ENCODE data around the gene KRT13. TPM values are rescaled to one million over a fixed set of nuclear protein-coding genes. Genes with fewer than 3 reads are reported as not detected.
A peak's percentile ranks its signal among the peaks of the same experiment; 100 is the strongest.

The KRT13 gene
- total and polyA plus RNA-seq, 11 donors = 0.31 to 4.1 TPM; not detected in 9

- WGBS, 4 donors = 48 to 56% (median 51%) methylated on average over 8 to 15 of the region's 15 CpGs
- H3K27me3 ChIP-seq = peaks cover 0 to 48% (median 18%) of the 10 kb centered on the region in 9 donors
Observed at GRCh38 chr17:41535764-41536481, 30.5 kb upstream of the KRT13 start.

GRCh38 chr17:41534899-41535546 lies 29.6 kb upstream of the KRT13 start:
- H3K27ac ChIP-seq = no peak overlapping the region
- intact Hi-C loops (cut with DNase I) = no loop called here
- no peaks in the 10 kb centered on the region for H3K36me3 ChIP-seq
- WGBS, 4 donors = 69 to 72% (median 70%) methylated on average over 7 of the region's 7 CpGs
- no peaks in the 10 kb centered on the region for H3K4me1 ChIP-seq
- ATAC-seq (no peak), DNase-seq (peak in 1 of 5 donors; percentile 28)
- peaks cover 0 to 56% (median 27%) of the 10 kb centered on the region in 9 donors for H3K27me3 ChIP-seq
- TF ChIP-seq POLR2A (IDR thresholded peaks at IDR 0.05) = no peak
- TF ChIP-seq CTCF (IDR thresholded peaks at IDR 0.05) = no peak
- H3K4me3 ChIP-seq = no peak overlapping the region
- no peaks in the 10 kb centered on the region for H3K9me3 ChIP-seq

More at GRCh38 chr17:41535764-41536481, 30.5 kb upstream of the KRT13 start:
- TF ChIP-seq CTCF (IDR thresholded peaks at IDR 0.05) (no peak), POLR2A (IDR thresholded peaks at IDR 0.05) (no peak)
- Histone ChIP-seq H3K9me3 (no peaks in the 10 kb centered on the region), H3K36me3 (no peaks in the 10 kb centered on the region), H3K27ac (no peak overlapping the region), H3K4me1 (no peaks in the 10 kb centered on the region), H3K4me3 (no peak overlapping the region)
- ATAC-seq (no peak), DNase-seq (peak in 1 of 5 donors; percentile 55)
- intact Hi-C loops (cut with DNase I) = no loop called here

GRCh38 chr17:41533613-41534012 lies 28.2 kb upstream of the KRT13 start:
- DNase-seq (no peak), ATAC-seq (no peak)
- H3K9me3 ChIP-seq = no peaks in the 10 kb centered on the region
- intact Hi-C loops (cut with DNase I) = no loop called here
- H3K4me3 ChIP-seq = no peak overlapping the region
- H3K4me1 ChIP-seq = no peaks in the 10 kb centered on the region
- no peak overlapping the region for H3K27ac ChIP-seq
- H3K27me3 ChIP-seq = peaks cover 0 to 70% (median 36%) of the 10 kb centered on the region in 9 donors
- TF ChIP-seq CTCF (IDR thresholded peaks at IDR 0.05) = no peak
- TF ChIP-seq POLR2A (IDR thresholded peaks at IDR 0.05) = no peak
- WGBS, 4 donors = 80 to 85% (median 83%) methylated on average over 7 of the region's 7 CpGs
- no peaks in the 10 kb centered on the region for H3K36me3 ChIP-seq

- intact Hi-C loops (cut with DNase I) = no loop called here
- ATAC-seq (no peak), DNase-seq (peak in 1 of 5 donors; percentile 3)
- Histone ChIP-seq H3K9me3 (no peaks in the 10 kb centered on the region), H3K4me1 (peaks cover 0 to 4% (median 1%) of the 10 kb centered on the region in 12 donors), H3K27ac (no peak overlapping the region), H3K36me3 (no peaks in the 10 kb centered on the region), H3K4me3 (no peak overlapping the region), H3K27me3 (peaks cover 4 to 75% (median 41%) of the 10 kb centered on the region in 9 donors)
- 77 to 85% (median 79%) methylated on average over 9 of the region's 9 CpGs for WGBS, 4 donors
- TF ChIP-seq POLR2A (IDR thresholded peaks at IDR 0.05) (no peak), CTCF (IDR thresholded peaks at IDR 0.05) (no peak)
Observed at GRCh38 chr17:41532947-41533570, 27.6 kb upstream of the KRT13 start.

All from heart left ventricle (tissue), 16 donors.